AG09309 (cell line): Measurements from ENCODE around the gene ISM2.

Source experiments
- DNase-seq: peaks from one replicate; pipeline ENCODE4 v3.0.0-alpha.2; 2010; ENCODE audit warnings: low read depth
- H3K4me3 ChIP-seq: 2 replicates; pipeline ENCODE4 v1.5.1; 2011; ENCODE audit warnings: mild to moderate bottlenecking, low read depth, low read length, moderate library complexity; ENCODE audit not compliant: control insufficient read depth
- TF ChIP-seq, protein P1 (sequence below): IDR thresholded peaks from 2 replicates; pipeline ENCODE4 v1.5.1; 2011; ENCODE audit warnings: mild to moderate bottlenecking, low read depth, low read length, inconsistent platforms; ENCODE audit not compliant: insufficient read depth, control insufficient read depth; ENCODE audit errors: missing control alignments

The ISM2 gene

DNA sequence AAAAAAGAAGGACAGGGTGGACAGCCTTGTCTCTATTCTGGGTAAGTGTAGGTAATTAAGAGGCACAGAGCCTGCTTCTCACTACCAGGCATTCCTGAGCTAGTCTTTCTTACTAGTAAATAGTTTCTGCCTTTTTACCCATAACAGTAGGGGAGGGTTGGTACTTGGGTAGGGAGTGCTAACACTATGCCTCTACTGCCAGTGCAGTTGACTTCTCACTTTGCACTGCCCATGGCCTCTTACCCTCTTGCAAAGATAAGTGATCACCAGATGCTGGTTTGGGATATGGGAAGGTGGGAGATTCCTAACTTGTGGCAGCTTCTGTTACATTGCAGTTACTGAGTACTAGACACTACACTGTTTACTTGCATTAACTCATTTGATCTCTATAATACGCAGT, 29.1 kb downstream of the ISM2 start:
- TF ChIP-seq, protein P1, sequence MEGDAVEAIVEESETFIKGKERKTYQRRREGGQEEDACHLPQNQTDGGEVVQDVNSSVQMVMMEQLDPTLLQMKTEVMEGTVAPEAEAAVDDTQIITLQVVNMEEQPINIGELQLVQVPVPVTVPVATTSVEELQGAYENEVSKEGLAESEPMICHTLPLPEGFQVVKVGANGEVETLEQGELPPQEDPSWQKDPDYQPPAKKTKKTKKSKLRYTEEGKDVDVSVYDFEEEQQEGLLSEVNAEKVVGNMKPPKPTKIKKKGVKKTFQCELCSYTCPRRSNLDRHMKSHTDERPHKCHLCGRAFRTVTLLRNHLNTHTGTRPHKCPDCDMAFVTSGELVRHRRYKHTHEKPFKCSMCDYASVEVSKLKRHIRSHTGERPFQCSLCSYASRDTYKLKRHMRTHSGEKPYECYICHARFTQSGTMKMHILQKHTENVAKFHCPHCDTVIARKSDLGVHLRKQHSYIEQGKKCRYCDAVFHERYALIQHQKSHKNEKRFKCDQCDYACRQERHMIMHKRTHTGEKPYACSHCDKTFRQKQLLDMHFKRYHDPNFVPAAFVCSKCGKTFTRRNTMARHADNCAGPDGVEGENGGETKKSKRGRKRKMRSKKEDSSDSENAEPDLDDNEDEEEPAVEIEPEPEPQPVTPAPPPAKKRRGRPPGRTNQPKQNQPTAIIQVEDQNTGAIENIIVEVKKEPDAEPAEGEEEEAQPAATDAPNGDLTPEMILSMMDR = no peak
- no peak for DNase-seq
- no peak overlapping the region for H3K4me3 ChIP-seq

DNA sequence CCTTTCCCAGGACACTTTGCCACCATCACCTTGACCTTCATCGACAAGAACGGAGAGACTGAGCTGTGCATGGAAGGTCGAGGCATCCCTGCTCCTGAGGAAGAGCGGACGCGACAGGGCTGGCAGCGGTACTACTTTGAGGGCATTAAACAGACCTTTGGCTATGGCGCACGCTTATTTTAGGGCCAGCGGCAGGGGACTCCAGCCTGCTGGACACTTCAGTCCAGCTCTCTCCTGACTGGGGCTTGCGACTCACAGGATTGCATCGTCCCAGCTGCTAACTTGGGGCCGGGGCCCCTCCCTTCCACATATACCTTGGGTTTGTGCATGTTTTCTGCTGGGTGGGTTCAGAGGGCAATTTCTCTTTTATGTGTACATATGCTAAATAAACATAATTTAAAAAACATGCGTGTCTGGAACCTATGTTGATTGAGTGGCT, 29.5 kb downstream of the ISM2 start:
- no peak for DNase-seq
- H3K4me3 ChIP-seq = no peak overlapping the region
- TF ChIP-seq, protein P1 = no peak

DNA sequence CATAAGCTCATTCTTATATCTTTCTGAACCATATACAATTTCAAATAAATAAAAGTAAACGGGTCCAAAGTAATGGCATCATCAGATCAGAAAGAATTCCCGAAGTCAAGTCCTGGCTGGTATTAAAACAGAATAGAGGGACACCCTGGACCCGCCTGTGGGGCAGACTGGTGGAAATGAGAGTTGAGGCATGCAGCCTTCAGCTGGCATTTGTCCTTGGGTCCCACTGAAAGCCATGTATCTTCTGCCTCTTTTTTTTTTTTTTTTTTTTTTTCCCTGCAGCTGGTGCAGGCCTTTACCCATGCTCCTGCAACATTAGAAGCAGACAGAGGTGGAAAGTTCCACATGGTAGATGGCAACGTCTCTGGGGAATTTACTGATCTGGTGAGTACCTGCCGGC, 30.8 kb downstream of the ISM2 start:
- no peak for DNase-seq
- no peak overlapping the region for H3K4me3 ChIP-seq
- TF ChIP-seq, protein P1 = no peak

DNA sequence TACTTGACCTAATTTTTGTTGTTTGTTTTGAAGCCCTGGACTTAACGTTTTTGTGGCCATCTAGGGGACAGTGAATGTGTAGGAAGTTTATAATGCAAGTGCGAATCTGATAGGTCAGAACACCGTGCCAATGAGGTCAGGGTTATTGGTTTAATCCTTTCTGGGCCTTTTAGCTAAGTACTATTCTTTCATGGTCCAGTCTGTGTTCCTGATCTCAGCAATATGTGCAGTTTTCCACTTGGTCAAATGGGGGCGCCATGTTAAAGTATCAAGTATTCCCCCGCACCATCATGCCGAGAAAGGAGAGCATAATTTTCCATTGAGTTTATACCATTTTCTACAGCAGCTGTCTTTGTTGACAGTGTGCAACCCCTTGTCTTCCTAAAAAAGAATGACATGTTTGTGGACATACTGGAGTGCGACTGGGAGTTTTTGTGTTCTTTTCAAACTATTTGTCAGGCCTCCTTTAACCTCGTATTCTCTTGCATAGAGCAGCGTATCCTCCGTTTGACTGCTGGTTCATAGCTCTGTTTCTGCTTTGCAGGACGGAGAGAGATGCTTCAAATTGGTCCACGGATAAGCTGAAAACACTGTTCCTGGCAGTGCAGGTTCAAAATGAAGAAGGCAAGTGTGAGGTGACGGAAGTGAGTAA, 39.4 kb downstream of the ISM2 start:
- H3K4me3 ChIP-seq = peak overlapping the region; percentile 92
- TF ChIP-seq, protein P1 = peak; percentile 75
- DNase-seq = peak; percentile 34

DNA sequence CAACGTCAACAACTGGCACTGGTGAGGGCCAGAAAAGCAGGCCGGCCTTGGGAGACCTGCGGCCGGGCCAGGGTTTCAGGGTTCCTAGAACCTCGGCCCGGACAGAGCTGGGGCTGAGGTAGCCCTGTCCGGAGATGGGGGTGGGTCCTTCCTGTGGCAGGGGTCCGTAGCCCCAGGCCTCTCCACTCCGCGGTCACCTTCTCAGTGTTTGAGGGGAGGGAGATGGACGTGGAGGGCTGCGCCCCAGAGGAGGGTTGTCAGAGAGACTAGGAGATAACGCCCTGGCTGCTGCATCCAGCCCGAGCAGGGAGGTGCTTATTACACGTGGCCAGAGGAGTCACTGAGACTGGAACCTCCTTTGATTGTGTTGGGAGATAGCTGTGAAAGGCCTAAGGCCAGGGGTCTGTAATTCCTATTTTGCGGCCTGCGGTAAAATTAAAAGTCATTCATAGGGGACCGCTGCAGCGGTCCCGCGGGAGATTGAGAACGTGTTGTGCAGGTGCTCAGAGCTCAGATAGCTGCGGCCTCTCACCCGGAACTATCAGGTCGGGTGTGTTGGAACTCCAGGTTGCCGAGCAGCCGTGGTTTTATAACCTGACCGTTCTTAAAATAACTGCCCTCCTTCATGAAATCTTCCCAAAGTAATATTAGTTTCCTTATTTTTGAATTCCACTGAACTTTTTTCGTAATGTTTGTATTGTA, 40.2 kb downstream of the ISM2 start:
- TF ChIP-seq, protein P1 = no peak
- DNase-seq = no peak
- H3K4me3 ChIP-seq = peak overlapping the region; percentile 92

DNA sequence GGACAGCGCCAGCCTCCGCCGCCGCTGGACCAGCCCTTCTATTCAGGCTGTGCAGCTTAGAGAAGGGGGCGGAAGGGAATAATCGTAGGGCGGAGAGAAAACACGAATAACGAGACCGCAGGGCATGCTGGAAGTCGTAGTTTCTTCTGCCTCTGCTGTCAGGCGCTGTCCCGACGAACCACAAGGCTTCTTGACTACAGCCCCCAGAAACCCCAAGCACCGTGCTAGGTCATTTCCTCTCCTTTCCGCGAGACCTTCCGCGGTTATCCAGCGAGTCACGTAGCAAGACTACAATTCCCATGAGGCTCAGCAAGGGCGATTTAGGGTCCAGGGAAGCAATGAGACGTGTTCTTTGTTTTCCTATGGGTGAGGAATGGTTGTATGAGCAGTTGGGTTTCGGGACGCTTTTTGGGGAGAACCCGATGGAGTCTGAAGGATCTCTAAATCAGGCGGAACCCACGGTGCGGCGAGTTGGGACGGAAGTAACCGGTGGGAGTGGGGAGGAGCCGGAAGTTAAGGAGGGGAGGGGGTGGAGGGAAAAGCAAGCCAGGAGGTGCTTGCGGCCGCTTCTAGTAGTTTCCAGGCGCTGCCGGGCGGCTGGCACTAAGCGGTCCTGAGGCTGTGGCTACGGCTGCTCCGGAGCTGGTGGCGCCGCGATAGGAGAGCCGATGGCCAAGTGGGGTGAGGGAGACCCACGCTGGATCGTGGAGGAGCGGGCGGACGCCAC, 40.9 kb downstream of the ISM2 start, which contains the start of the genes AHSA1 and VIPAS39:
TSS of gene AHSA1 (plus strand) at position 572 of the 727 bp plus-strand sequence. CDS start at position 669, 97 bp downstream.
TSS of gene VIPAS39 (minus strand) at position 80 of the 727 bp plus-strand sequence. CDS start 3,499 bp downstream, outside the sequence.
- TF ChIP-seq, protein P1 = no peak
- peak; percentile 96 for DNase-seq
- peak within 1 kb of the TSS; percentile 92 for H3K4me3 ChIP-seq
